BJ (cell line): Measurements from ENCODE around the gene ART3. TPM values are rescaled to one million over a fixed set of nuclear protein-coding genes. Genes with fewer than 3 reads are reported as not detected.
"Not testable (repeated sequence)": the region's sequence is repeated elsewhere in the genome, so short reads cannot be mapped to it uniquely, and the experiment has no call there.

Source experiments
- CTCF ChIA-PET: fragments of 350-600 bp; formaldehyde crosslinking; extraction: SDS; loops from one replicate; lab custom pipeline; 2021; ENCODE audit warnings: antibody characterized with exemption, inconsistent platforms; lab: Yijun Ruan, JAX
- POLR2A ChIA-PET: fragments of 300-600 bp; sonication (Branson Sonifier 250); formaldehyde crosslinking; extraction: SDS; loops from one replicate; lab custom pipeline; 2021; ENCODE audit warnings: antibody characterized with exemption; lab: Charles Lee
- DNase-seq: peaks from one replicate; pipeline ENCODE4 v3.0.0-alpha.2; 2011; ENCODE audit warnings: low read depth
- H3K27me3 ChIP-seq: 2 replicates; pipeline ENCODE4 v1.6.0; 2011; ENCODE audit warnings: low read length; ENCODE audit not compliant: control insufficient read depth, insufficient read depth
- H3K36me3 ChIP-seq: 2 replicates; pipeline ENCODE4 v1.5.1; 2011; ENCODE audit warnings: low read length; ENCODE audit not compliant: control insufficient read depth, insufficient read depth
- H3K4me3 ChIP-seq: 2 replicates; pipeline ENCODE4 v1.5.1; 2011; ENCODE audit warnings: low read depth, mild to moderate bottlenecking, control low read depth, low read length
- CTCF ChIP-seq: IDR thresholded peaks from 2 replicates; pipeline ENCODE4 v1.5.1; 2011; ENCODE audit warnings: low read depth, mild to moderate bottlenecking, control low read depth, inconsistent platforms, low read length, moderate library complexity; ENCODE audit not compliant: insufficient read depth
- polyA plus RNA-seq: library from polyadenylated mRNA; depleted of rRNA; stranded (reverse); fragments of >200 nt; gene quantifications from 2 replicates; pipeline ENCODE4 v1.2.3, GENCODE V29; 2011

ART3 gene
- polyA plus RNA-seq, 1 experiment = not detected

GRCh38 chr4:76036855-76037254, 37.7 kb upstream of the ART3 start:
- POLR2A ChIA-PET = no interaction called here
- H3K36me3 ChIP-seq = no peaks in the 10 kb centered on the region
- H3K4me3 ChIP-seq = no peak overlapping the region
- DNase-seq = no peak
- CTCF ChIA-PET = interaction anchor here (0.7 to 1.6 kb wide), 4 partner anchors 11 to 41 kb away, joined by 3 to 4 read pairs (median 3); no protein-coding TSS in a partner anchor
- no peak for TF ChIP-seq CTCF
- H3K27me3 ChIP-seq = peaks cover 12% of the 10 kb centered on the region

GRCh38 chr4:76042241-76042998, 32.1 kb upstream of the ART3 start:
- DNase-seq, POLR2A ChIA-PET: not testable (repeated sequence)
- CTCF ChIA-PET = interaction anchor here (0.7 to 1.0 kb wide), 2 partner anchors 12 to 46 kb away, joined by 3 read pairs; no protein-coding TSS in a partner anchor

GRCh38 chr4:76043306-76043705, 31.2 kb upstream of the ART3 start:
- H3K36me3 ChIP-seq, H3K4me3 ChIP-seq, H3K27me3 ChIP-seq, DNase-seq, POLR2A ChIA-PET: not testable (repeated sequence)
- CTCF ChIA-PET = interaction anchor here (1.0 kb wide), 1 partner anchor 11 kb away, joined by 3 read pairs; no protein-coding TSS in a partner anchor

More at GRCh38 chr4:76042241-76042998, 32.1 kb upstream of the ART3 start:
- H3K36me3 ChIP-seq, H3K4me3 ChIP-seq, H3K27me3 ChIP-seq: not testable (repeated sequence)

- POLR2A ChIA-PET, CTCF ChIA-PET, DNase-seq, H3K27me3 ChIP-seq, H3K4me3 ChIP-seq, H3K36me3 ChIP-seq: not testable (repeated sequence)
Observed at GRCh38 chr4:76044686-76045085, 29.8 kb upstream of the ART3 start.

- CTCF ChIA-PET = not testable (repeated sequence)
Observed at GRCh38 chr4:76049860-76050416, 24.6 kb upstream of the ART3 start.

GRCh38 chr4:76050560-76051050, 23.9 kb upstream of the ART3 start:
- CTCF ChIA-PET, H3K27me3 ChIP-seq, H3K36me3 ChIP-seq, H3K4me3 ChIP-seq, DNase-seq, POLR2A ChIA-PET: not testable (repeated sequence)

More at GRCh38 chr4:76049860-76050416, 24.6 kb upstream of the ART3 start:
- H3K36me3 ChIP-seq, POLR2A ChIA-PET, DNase-seq, H3K4me3 ChIP-seq, H3K27me3 ChIP-seq: not testable (repeated sequence)

GRCh38 chr4:76053730-76054129, 20.8 kb upstream of the ART3 start:
- POLR2A ChIA-PET = no interaction called here
- no peak for TF ChIP-seq CTCF
- H3K4me3 ChIP-seq = no peak overlapping the region
- H3K36me3 ChIP-seq = no peaks in the 10 kb centered on the region
- H3K27me3 ChIP-seq = peaks cover 15% of the 10 kb centered on the region
- DNase-seq = no peak
- CTCF ChIA-PET = interaction anchor here (0.8 to 1.3 kb wide), 6 partner anchors 9 to 58 kb away, joined by 3 to 4 read pairs (median 4); no protein-coding TSS in a partner anchor
